Nephron (organoid): ENCODE results near the gene SHB.

Experiments used
- H3K27ac Mint-ChIP-seq, 3 experiments: 2 replicates each; pipeline ENCODE4 v1.8.0; 2020; ENCODE audit warnings: mixed read lengths in 3 of 3, mild to moderate bottlenecking in 2 of 3, moderate library complexity in 1 of 3
- H3K27me3 Mint-ChIP-seq: 2 replicates; pipeline ENCODE4 v1.8.0; 2021; ENCODE audit warnings: low read depth, mild to moderate bottlenecking, moderate library complexity, mixed read lengths
- H3K36me3 Mint-ChIP-seq: 2 replicates; pipeline ENCODE4 v1.8.0; 2020; ENCODE audit warnings: low read depth, mixed read lengths
- H3K4me1 Mint-ChIP-seq: 2 replicates; pipeline ENCODE4 v1.8.0; 2020; ENCODE audit warnings: mixed read lengths
- H3K4me3 Mint-ChIP-seq, 3 experiments: 2 replicates each; pipeline ENCODE4 v1.8.0; 2020; ENCODE audit warnings: mild to moderate bottlenecking in 3 of 3, mixed read lengths in 3 of 3, moderate library complexity in 2 of 3
- H3K9me3 Mint-ChIP-seq: 2 replicates; pipeline ENCODE4 v1.8.0; 2020; ENCODE audit warnings: mixed read lengths
- CTCF ChIP-seq, 3 experiments: fragments of 200-600 bp; sonication (generic); IDR thresholded peaks; one replicate each; pipeline ENCODE4 v1.5.0; 2021; ENCODE audit warnings: antibody characterized with exemption in 3 of 3; ENCODE audit not compliant: unreplicated experiment in 3 of 3

SHB gene

GRCh38 chr9:37920471-37921167 lies 148.4 kb downstream of the SHB start:
- Mint-ChIP-seq H3K36me3 (no peaks in the 10 kb centered on the region), H3K9me3 (no peaks in the 10 kb centered on the region), H3K4me3 (no peak overlapping the region), H3K27ac (peak overlapping the region in 2 of 3 experiments; percentile 55 to 58), H3K4me1 (peaks cover 67% of the 10 kb centered on the region), H3K27me3 (peaks cover 8% of the 10 kb centered on the region)
- TF ChIP-seq CTCF (IDR thresholded peaks at IDR 0.05; ENCODE audit: unreplicated experiment in 3 of 3): no peak

GRCh38 chr9:37919956-37920335 lies 149.1 kb downstream of the SHB start:
- Mint-ChIP-seq H3K9me3 (no peaks in the 10 kb centered on the region), H3K27ac (peak overlapping the region in 1 of 3 experiments; percentile 56), H3K36me3 (no peaks in the 10 kb centered on the region), H3K27me3 (peaks cover 8% of the 10 kb centered on the region), H3K4me3 (no peak overlapping the region), H3K4me1 (peaks cover 63% of the 10 kb centered on the region)
- no peak for TF ChIP-seq CTCF (IDR thresholded peaks at IDR 0.05; ENCODE audit: unreplicated experiment in 3 of 3)

GRCh38 chr9:37919246-37919955 lies 149.6 kb downstream of the SHB start:
- Mint-ChIP-seq H3K4me3 (no peak overlapping the region), H3K9me3 (no peaks in the 10 kb centered on the region), H3K36me3 (no peaks in the 10 kb centered on the region), H3K27me3 (peaks cover 8% of the 10 kb centered on the region), H3K4me1 (peaks cover 63% of the 10 kb centered on the region), H3K27ac (peak overlapping the region in 1 of 3 experiments; percentile 77)
- TF ChIP-seq CTCF (IDR thresholded peaks at IDR 0.05; ENCODE audit: unreplicated experiment in 3 of 3): no peak

GRCh38 chr9:37918665-37919170 lies 150.3 kb downstream of the SHB start:
- Mint-ChIP-seq H3K4me1 (peaks cover 61% of the 10 kb centered on the region), H3K27me3 (peaks cover 8% of the 10 kb centered on the region), H3K9me3 (no peaks in the 10 kb centered on the region), H3K27ac (peak overlapping the region in 1 of 3 experiments; percentile 77), H3K4me3 (no peak overlapping the region), H3K36me3 (no peaks in the 10 kb centered on the region)
- no peak for TF ChIP-seq CTCF (IDR thresholded peaks at IDR 0.05; ENCODE audit: unreplicated experiment in 3 of 3)

- Mint-ChIP-seq H3K9me3 (no peaks in the 10 kb centered on the region), H3K4me1 (peaks cover 59% of the 10 kb centered on the region)
These were observed 151.0 kb downstream of the SHB start for GRCh38 chr9:37917801-37918664.

More at GRCh38 chr9:37917801-37918664, 151.0 kb downstream of the SHB start:
- Mint-ChIP-seq H3K36me3 (no peaks in the 10 kb centered on the region), H3K27me3 (peaks cover 12% of the 10 kb centered on the region), H3K27ac (peak overlapping the region in 2 of 3 experiments; percentile 29 to 80), H3K4me3 (no peak overlapping the region)
- no peak for TF ChIP-seq CTCF (IDR thresholded peaks at IDR 0.05; ENCODE audit: unreplicated experiment in 3 of 3)
